Transverse colon (tissue), 4 donors: ENCODE measurements around the gene C4B. TPM values are rescaled to one million over a fixed set of nuclear protein-coding genes. Genes with fewer than 3 reads are reported as not detected.
"Not testable (repeated sequence)": the region's sequence is repeated elsewhere in the genome, so short reads cannot be mapped to it uniquely, and the experiment has no call there.

Source experiments
- DNase-seq: peaks from one replicate; pipeline ENCODE4 v3.0.0-alpha.2; 2019
- H3K27ac ChIP-seq, 4 donors: fragments of 200-600 bp; sonication (generic); 2 replicates each; pipeline ENCODE4 v1.5.1; 2016 to 2018; ENCODE audit warnings: inconsistent platforms in 4 of 4
- H3K27me3 ChIP-seq: fragments of 200-600 bp; sonication (generic); 2 replicates; pipeline ENCODE4 v1.5.1; 2017; ENCODE audit warnings: inconsistent platforms
- H3K36me3 ChIP-seq, 4 donors: fragments of 200-600 bp; sonication (generic); 2 replicates each; pipeline ENCODE4 v1.5.1; 2017 to 2019; ENCODE audit warnings: inconsistent platforms in 4 of 4
- H3K4me1 ChIP-seq, 4 donors: fragments of 200-600 bp; sonication (generic); 2 replicates each; pipeline ENCODE4 v1.5.1; 2017 to 2020; ENCODE audit warnings: inconsistent platforms in 4 of 4
- H3K4me3 ChIP-seq, 4 donors: fragments of 200-600 bp; sonication (generic); 1 replicate in 1 of 4; 2 replicates in 3 of 4; pipeline versions ENCODE4 v1.5.1 to v1.6.1; 2017 to 2019; ENCODE audit warnings: inconsistent platforms in 4 of 4
- H3K9me3 ChIP-seq, 2 donors: fragments of 200-600 bp; sonication (generic); 2 replicates each; pipeline ENCODE4 v1.5.1; 2017 to 2019; ENCODE audit warnings: inconsistent platforms in 2 of 2
- EP300 ChIP-seq: sonication (generic); formaldehyde crosslinking; IDR thresholded peaks from one replicate; pipeline ENCODE4 v1.6.1; 2017; ENCODE audit warnings: antibody characterized with exemption, low read depth
- POLR2A ChIP-seq: fragments of 450-650 bp; IDR thresholded peaks from one replicate; pipeline ENCODE4 v1.6.1; 2016; ENCODE audit warnings: antibody characterized with exemption, mild to moderate bottlenecking, moderate library complexity
- POLR2AphosphoS5 ChIP-seq, 3 donors: sonication (generic); formaldehyde crosslinking; IDR thresholded peaks; one replicate each; pipeline ENCODE4 v1.6.1; 2016; ENCODE audit warnings: antibody characterized with exemption in 3 of 3
- WGBS, 2 donors: methylation state at CpG; one replicate each; pipeline ENCODE4 v1.1.5; 2018; ENCODE audit warnings: low coverage in 1 of 2; 5-methylcytosine and 5-hydroxymethylcytosine counted together
- in situ Hi-C, 4 donors: fragments of 200-750 bp; cut with MboI; loops; one replicate each; pipeline versions ENCODE4 v1.15.0 to v1.15.1; 2017; ENCODE audit warnings: low sequenced_read_pairs in 3 of 4, low pct_ligation_motif_present in 1 of 4, low pct_unique_long_range_greater_than_20kb in 1 of 4
- intact Hi-C: fragments of 100-400 bp; cut with DNase I; formaldehyde crosslinking; loops from one replicate; pipeline ENCODE4 v1.15.1; 2023; ENCODE audit warnings: low total_unique reads
- total RNA-seq, 4 donors: library from RNA; depleted of rRNA; stranded (reverse); fragments of >200 nt; gene quantifications; one replicate each; pipeline ENCODE4 v1.1.0, GENCODE V29; 2016
- TF ChIP-seq, protein P1 (sequence below), 5 experiments: fragments of 200-600 bp in 3 of 5; fragments of 450-650 bp in 2 of 5; sonication (generic) in 3 of 5; IDR thresholded peaks; 1 replicate in 2 of 5; 2 replicates in 3 of 5; pipeline ENCODE4 v1.5.1; 2016 to 2017; ENCODE audit warnings: antibody characterized with exemption in 5 of 5, inconsistent platforms in 3 of 5, mild to moderate bottlenecking in 2 of 5, moderate library complexity in 1 of 5

C4B gene
- total RNA-seq, 4 donors from 2014 or later = 20.3 to 137 (median 64.0) TPM

- 90% methylated on average over 14 of the region's 14 CpGs; no CpG with 5 or more reads in 1 of the 2 donors for WGBS, 2 donors
- in situ Hi-C loops = loop anchor here in 2 of 4 donors (25.0 kb wide), 1 partner anchor 102 kb away; the partner anchor contains the start of genes DXO (in 2 of the 2), NELFE (in 2 of the 2) and SKIC2 (in 2 of the 2)
- Histone ChIP-seq H3K27ac (no peak overlapping the region), H3K4me1 (no peaks in the 10 kb centered on the region), H3K27me3 (no peaks in the 10 kb centered on the region), H3K36me3 (no peaks in the 10 kb centered on the region), H3K4me3 (no peak overlapping the region), H3K9me3 (no peaks in the 10 kb centered on the region)
- intact Hi-C loops = no loop called here
- no peak for TF ChIP-seq POLR2A
- DNase-seq = no peak
Observed at GRCh38 chr6:32064706-32065105, 50.1 kb downstream of the C4B start.

DNA sequence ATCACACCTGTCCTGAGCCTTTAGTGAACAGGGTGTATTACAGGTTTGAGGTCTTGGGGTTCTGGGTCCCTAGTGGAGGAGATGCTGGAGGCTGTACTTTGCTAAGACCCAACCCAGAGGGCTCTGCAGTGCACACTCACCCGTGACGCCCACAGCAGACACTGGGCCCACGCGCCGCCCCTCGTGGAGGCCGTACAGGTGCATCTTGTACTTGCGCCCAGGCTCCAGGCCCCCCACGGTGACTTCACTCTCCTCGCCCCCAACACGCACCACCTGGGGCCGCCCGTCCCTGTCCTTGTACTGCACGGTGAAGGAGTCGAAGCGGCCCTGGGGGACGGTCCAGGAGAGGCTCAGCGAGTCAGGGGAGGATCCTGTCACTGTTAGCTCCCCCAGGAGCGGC is 52.9 kb downstream of the C4B start:
- H3K4me3 ChIP-seq, H3K4me1 ChIP-seq, intact Hi-C loops, H3K9me3 ChIP-seq, H3K27me3 ChIP-seq, H3K36me3 ChIP-seq, H3K27ac ChIP-seq, DNase-seq: not testable (repeated sequence)
- in situ Hi-C loops = loop anchor here in 2 of 4 donors (25.0 kb wide), 1 partner anchor 105 kb away; the partner anchor contains the start of genes DXO (in 2 of the 2), NELFE (in 2 of the 2) and SKIC2 (in 2 of the 2)
- WGBS, 2 donors = 91 to 100% methylated on average over 1 to 17 of the region's 19 CpGs

DNA sequence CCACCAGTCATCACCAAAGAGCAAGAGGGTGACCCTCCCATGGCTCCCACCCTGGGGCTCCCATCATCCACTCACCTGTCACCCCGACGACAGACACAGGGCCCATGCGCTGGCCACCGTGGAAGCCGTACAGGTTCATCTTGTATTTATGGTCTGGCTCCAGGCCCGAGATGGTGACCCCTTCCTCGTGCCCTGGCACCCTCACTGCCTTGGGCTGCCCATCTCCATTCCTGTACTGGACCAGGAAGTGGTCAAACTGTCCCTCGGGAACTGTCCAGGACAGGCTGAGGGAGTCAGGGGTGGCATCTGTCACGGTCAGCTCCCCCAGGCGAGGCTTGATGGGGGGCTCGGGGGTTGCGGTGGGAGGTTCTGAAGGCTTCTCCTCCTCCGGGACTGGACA is 53.7 kb downstream of the C4B start:
- H3K9me3 ChIP-seq, H3K36me3 ChIP-seq, H3K27me3 ChIP-seq, H3K4me1 ChIP-seq, intact Hi-C loops, H3K27ac ChIP-seq, H3K4me3 ChIP-seq, DNase-seq: not testable (repeated sequence)
- in situ Hi-C loops = loop anchor here in 2 of 4 donors (25.0 kb wide), 1 partner anchor 106 kb away; the partner anchor contains the start of genes DXO (in 2 of the 2), NELFE (in 2 of the 2) and SKIC2 (in 2 of the 2)
- 80% methylated on average over 13 of the region's 13 CpGs; no CpG with 5 or more reads in 1 of the 2 donors for WGBS, 2 donors

- Histone ChIP-seq H3K27ac (no peak overlapping the region), H3K36me3 (no peaks in the 10 kb centered on the region), H3K9me3 (no peaks in the 10 kb centered on the region), H3K4me1 (no peaks in the 10 kb centered on the region), H3K27me3 (no peaks in the 10 kb centered on the region), H3K4me3 (no peak overlapping the region)
- in situ Hi-C loops (loop anchor here in 2 of 4 donors (25.0 kb wide), 1 partner anchor 107 kb away; the partner anchor contains the start of genes DXO (in 2 of the 2), NELFE (in 2 of the 2) and SKIC2 (in 2 of the 2)), intact Hi-C loops (no loop called here)
- no peak for DNase-seq
- TF ChIP-seq POLR2A = no peak
- no peak for TF ChIP-seq EP300
- TF ChIP-seq, protein P1, sequence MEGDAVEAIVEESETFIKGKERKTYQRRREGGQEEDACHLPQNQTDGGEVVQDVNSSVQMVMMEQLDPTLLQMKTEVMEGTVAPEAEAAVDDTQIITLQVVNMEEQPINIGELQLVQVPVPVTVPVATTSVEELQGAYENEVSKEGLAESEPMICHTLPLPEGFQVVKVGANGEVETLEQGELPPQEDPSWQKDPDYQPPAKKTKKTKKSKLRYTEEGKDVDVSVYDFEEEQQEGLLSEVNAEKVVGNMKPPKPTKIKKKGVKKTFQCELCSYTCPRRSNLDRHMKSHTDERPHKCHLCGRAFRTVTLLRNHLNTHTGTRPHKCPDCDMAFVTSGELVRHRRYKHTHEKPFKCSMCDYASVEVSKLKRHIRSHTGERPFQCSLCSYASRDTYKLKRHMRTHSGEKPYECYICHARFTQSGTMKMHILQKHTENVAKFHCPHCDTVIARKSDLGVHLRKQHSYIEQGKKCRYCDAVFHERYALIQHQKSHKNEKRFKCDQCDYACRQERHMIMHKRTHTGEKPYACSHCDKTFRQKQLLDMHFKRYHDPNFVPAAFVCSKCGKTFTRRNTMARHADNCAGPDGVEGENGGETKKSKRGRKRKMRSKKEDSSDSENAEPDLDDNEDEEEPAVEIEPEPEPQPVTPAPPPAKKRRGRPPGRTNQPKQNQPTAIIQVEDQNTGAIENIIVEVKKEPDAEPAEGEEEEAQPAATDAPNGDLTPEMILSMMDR (IDR thresholded peaks at IDR 0.05) = no peak
- 92% methylated on average over 14 of the region's 14 CpGs; no CpG with 5 or more reads in 1 of the 2 donors for WGBS, 2 donors
Observed at GRCh38 chr6:32068867-32069266, 54.3 kb downstream of the C4B start.

GRCh38 chr6:32069460-32069859 is 54.9 kb downstream of the C4B start:
- DNase-seq = no peak
- intact Hi-C loops (no loop called here), in situ Hi-C loops (loop anchor here in 2 of 4 donors (25.0 kb wide), 1 partner anchor 107 kb away; the partner anchor contains the start of genes DXO (in 2 of the 2), NELFE (in 2 of the 2) and SKIC2 (in 2 of the 2))
- no peaks in the 10 kb centered on the region for H3K27me3 ChIP-seq
- WGBS, 2 donors = 85% methylated on average over 17 of the region's 17 CpGs; no CpG with 5 or more reads in 1 of the 2 donors
- H3K27ac ChIP-seq = no peak overlapping the region
- TF ChIP-seq EP300 (no peak), POLR2AphosphoS5 (IDR thresholded peaks at IDR 0.05) (no peak), POLR2A (no peak)
- TF ChIP-seq, protein P1 (IDR thresholded peaks at IDR 0.05) = no peak
- H3K4me3 ChIP-seq = no peak overlapping the region
- no peaks in the 10 kb centered on the region for H3K4me1 ChIP-seq
- H3K9me3 ChIP-seq = no peaks in the 10 kb centered on the region
- H3K36me3 ChIP-seq = no peaks in the 10 kb centered on the region
